Measurements from ENCODE around the gene SLC41A2. TPM values are rescaled to one million over a fixed set of nuclear protein-coding genes. Genes with fewer than 3 reads are reported as not detected.

SLC41A2 gene
- total RNA-seq, 1 experiment from 2014 or later, result 3.8 TPM

GRCh38 chr12:104929368-104929767 lies 28.7 kb downstream of the SLC41A2 start:
- POLR2A ChIA-PET, result no interaction called here
- no peak for ATAC-seq
- Mint-ChIP-seq H3K9me3 (0 out of 2 replicates have a peak, but pooled peaks cover 3% of the 10 kb centered on the region), H3K4me3 (no peak overlapping the region), H3K27me3 (ENCODE audit: low read depth) (no peaks in the 10 kb centered on the region), H3K36me3 (no peaks in the 10 kb centered on the region), H3K4me1 (no peaks in the 10 kb centered on the region), H3K27ac (no peak overlapping the region)
- no peak for DNase-seq (ENCODE audit: low spot score)
- CTCF ChIA-PET, result no interaction called here
- TF ChIP-seq ATF3 (CRISPR knock-in tag; conservative IDR thresholded peaks at IDR 0.05) (no peak), CTCF (IDR thresholded peaks at IDR 0.05) (no peak), TEAD1 (CRISPR knock-in tag; IDR thresholded peaks at IDR 0.05) (no peak), E2F5 (CRISPR knock-in tag; IDR thresholded peaks at IDR 0.05) (no peak), FOXJ3 (CRISPR knock-in tag; IDR thresholded peaks at IDR 0.05; ENCODE audit: borderline replicate concordance) (no peak), FOXK1 (CRISPR knock-in tag; IDR thresholded peaks at IDR 0.05) (no peak), ZSCAN18 (CRISPR knock-in tag; IDR thresholded peaks at IDR 0.05) (no peak), JUN (CRISPR knock-in tag; IDR thresholded peaks at IDR 0.05) (no peak), ERG (CRISPR knock-in tag; IDR thresholded peaks at IDR 0.05) (no peak), GABPB1 (CRISPR knock-in tag; IDR thresholded peaks at IDR 0.05) (no peak), ZNF532 (CRISPR knock-in tag; IDR thresholded peaks at IDR 0.05; ENCODE audit: borderline replicate concordance) (no peak), IRF1 (CRISPR knock-in tag; IDR thresholded peaks at IDR 0.05) (no peak), ATF1 (CRISPR knock-in tag; IDR thresholded peaks at IDR 0.05) (no peak)

- ChIA-PET CTCF (no interaction called here), POLR2A (no interaction called here)
- H3K4me1 Mint-ChIP-seq, result no peaks in the 10 kb centered on the region
- H3K36me3 Mint-ChIP-seq, result no peaks in the 10 kb centered on the region
- H3K4me3 Mint-ChIP-seq, result no peak overlapping the region
- peaks cover 9% of the 10 kb centered on the region; the same call in 1 of the 2 replicates for H3K9me3 Mint-ChIP-seq
- H3K27me3 Mint-ChIP-seq (ENCODE audit: low read depth), result no peaks in the 10 kb centered on the region
- H3K27ac Mint-ChIP-seq, result no peak overlapping the region
- no peak for ATAC-seq
- DNase-seq (ENCODE audit: low spot score), result no peak
- no peak for TF ChIP-seq USF1 (CRISPR knock-in tag; IDR thresholded peaks at IDR 0.05)
- no peak for TF ChIP-seq NR3C1 (CRISPR knock-in tag; conservative IDR thresholded peaks at IDR 0.05; ENCODE audit: low read depth)
- TF ChIP-seq IRF2 (CRISPR knock-in tag; IDR thresholded peaks at IDR 0.05; ENCODE audit: borderline replicate concordance, low read depth), result no peak
- no peak for TF ChIP-seq NFE2L1 (CRISPR knock-in tag; IDR thresholded peaks at IDR 0.05)
- no peak for TF ChIP-seq ATF2 (CRISPR knock-in tag; IDR thresholded peaks at IDR 0.05; ENCODE audit: borderline replicate concordance, low read depth)
- no peak for TF ChIP-seq ZNF425 (CRISPR knock-in tag; conservative IDR thresholded peaks at IDR 0.05)
Observed at GRCh38 chr12:104928036-104928745, 29.9 kb downstream of the SLC41A2 start.
